Germinal center (tissue), 1 donor: ENCODE data around the gene HOXB5.

ENCODE experiments used
- DNase-seq: peaks from one replicate; pipeline ENCODE4 v3.0.0; 2012; ENCODE audit warnings: mixed read lengths, low spot score

The HOXB5 gene

GRCh38 chr17:48546924-48547807 lies 46.4 kb downstream of the HOXB5 start:
- no peak for DNase-seq

DNA sequence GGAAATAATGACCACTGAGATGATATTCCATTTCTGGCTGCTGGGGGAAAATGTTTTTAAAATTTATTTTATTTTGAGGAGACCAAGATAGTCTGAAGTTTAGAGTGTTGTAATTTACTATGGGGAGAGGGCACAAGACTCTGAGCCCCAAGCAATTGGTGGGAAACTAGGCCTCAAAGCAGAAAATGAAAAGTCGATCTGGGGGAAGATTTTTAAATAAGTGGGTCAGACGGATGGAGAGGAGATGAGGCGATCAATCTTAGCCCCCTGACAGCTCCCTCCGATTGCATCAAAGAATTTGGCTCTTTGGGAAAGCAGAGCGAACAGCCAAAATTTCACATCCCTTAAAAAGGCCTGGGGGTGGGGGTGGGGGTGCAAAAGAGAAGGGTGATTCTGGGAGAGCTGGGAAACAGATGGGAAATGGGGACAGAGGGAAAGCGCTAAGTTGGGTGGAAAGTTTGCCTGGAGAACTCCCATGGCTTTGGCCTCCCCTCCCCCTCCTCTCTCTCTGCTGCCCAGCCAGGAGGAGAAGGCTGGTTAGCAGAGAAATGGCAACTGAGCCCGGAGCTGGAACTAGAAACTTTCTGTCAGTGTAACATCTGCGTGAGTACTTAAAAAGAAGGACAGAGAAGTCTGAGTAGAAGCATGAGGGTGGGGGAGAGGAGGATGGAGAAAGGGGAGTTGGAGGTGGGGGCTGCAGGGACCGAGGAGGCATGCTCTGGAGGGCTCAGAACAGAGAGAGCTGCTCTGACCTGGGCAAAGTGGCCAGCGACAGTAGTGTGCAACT lies 47.2 kb downstream of the HOXB5 start:
- no peak for DNase-seq

DNA sequence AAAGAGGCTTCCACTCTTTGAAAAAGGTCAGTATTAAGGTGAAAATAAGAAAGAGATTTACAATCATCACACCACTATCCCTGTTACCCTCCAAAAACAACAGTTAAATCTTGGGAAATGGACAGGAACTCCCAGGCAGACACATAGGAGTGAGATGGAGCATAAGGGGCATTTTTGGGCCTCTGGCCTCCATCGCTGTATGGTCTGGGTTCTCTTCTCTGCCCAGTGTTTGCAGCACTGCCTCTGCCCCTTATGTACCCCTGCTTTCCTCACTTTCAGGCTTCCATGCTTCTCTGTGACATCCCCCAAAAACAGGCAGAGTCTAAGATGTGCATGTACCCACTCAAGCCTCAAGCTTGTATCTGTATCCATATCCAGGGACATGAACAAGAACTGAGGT lies 48.0 kb downstream of the HOXB5 start:
- no peak for DNase-seq

DNA sequence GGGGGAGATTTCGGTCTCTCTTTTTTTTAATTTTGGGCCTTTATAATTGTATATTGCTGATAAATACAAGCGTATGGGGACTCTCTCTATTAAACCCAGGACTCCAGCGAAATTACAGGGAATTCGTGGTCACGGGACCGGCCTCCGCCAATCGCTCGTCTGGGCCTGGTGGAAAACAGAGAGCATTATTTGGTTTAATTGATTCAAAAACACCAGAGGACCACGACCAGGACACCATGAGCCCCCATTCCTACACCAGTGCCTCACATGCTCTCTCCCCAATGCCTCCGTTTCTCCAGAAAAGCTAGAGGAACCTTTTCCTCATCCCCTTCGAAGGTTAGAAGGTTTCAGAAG lies 48.6 kb downstream of the HOXB5 start, which contains the start of gene HOXB2:
TSS of gene HOXB2 (minus strand) at position 88 of the 354 bp plus-strand sequence. CDS start 198 bp downstream, outside the sequence.
- DNase-seq = no peak

DNA sequence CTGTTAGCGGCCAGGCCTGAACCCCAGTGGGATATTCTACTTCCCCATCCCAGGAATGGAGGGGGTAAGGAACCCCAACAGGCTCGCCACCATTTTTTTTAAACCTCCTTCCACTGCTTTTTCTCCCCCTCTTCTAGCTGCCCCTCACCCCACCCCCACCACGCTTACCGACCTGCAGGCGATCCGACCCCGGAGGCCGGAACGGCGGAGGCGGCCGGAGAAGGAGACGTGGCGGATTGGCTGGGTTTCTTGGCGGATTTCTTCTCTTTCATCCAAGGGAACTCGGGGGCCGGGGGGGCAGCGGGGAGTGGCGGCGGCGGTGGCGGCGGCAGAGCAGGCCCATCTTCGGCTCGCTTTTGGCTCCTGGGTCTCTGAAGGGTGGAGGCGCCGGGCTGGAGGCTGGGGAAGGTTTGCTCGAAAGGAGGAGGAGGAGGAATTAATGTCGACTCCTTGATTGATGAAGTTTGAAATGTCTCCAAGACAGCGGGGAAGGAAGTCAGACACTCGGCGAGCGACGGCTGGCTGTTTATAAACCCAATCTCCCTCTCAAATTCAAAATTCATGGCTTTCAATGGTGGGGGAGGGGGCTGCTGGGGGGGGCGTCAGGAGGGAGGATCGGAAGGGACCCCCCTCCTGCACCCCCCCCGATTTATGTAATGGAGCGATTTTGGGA lies 49.1 kb downstream of the HOXB5 start:
- no peak for DNase-seq

GRCh38 chr17:48543854-48544348 lies 49.7 kb downstream of the HOXB5 start:
- DNase-seq = no peak

DNA sequence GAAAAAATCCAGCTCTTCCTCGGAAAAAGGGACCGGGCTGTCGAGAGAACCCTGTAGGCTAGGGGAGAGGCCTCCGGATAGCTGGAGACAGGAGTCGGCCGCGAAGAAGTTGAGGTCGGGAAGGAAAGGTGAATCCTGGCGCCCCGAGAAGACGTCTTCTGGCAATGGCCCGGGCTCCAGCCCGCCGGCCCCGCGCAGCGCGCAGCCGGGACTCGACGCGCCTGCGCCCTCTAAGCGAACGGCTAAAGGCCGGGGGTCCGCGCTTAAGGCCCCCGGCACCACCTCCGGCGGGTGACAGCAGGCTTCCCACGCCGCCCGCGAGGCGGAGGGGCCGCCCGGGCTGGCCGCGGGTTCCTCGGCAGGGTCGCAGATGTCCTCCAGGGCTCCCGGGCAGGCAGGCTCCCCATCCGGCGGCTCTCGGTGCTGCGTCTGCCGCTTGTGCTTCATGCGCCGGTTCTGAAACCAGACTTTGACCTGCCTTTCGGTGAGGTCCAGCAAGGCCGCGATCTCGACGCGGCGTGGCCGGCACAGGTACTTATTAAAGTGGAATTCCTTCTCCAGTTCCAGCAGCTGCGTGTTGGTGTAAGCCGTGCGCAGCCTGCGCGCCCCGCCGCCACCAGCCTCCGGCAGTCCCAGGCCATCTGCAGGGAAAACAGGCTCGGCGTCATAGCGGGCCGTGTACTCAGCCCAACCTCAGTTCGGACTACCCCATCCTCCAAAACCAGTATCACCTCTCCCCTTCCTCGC lies 50.3 kb downstream of the HOXB5 start:
- DNase-seq = peak; percentile 63

DNA sequence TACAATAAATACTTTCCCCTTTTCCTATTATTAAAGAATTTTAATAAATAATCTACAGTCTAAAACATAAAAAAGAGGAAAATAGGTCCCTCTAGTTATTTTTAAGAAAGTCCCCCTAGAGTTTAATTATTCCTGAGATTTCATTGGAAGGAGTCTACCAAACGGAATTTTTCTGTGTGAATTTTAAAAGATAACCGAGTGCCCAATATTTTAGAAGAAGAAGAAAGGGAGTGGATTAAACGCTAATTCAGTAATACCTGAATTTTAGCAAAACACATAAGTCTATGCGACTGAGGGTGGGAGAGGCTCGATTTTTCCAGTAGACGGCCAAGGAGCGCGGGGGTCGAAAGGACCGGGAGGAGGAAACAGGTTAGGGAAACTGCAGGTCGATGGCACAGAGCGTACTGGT lies 50.9 kb downstream of the HOXB5 start:
- no peak for DNase-seq

DNA sequence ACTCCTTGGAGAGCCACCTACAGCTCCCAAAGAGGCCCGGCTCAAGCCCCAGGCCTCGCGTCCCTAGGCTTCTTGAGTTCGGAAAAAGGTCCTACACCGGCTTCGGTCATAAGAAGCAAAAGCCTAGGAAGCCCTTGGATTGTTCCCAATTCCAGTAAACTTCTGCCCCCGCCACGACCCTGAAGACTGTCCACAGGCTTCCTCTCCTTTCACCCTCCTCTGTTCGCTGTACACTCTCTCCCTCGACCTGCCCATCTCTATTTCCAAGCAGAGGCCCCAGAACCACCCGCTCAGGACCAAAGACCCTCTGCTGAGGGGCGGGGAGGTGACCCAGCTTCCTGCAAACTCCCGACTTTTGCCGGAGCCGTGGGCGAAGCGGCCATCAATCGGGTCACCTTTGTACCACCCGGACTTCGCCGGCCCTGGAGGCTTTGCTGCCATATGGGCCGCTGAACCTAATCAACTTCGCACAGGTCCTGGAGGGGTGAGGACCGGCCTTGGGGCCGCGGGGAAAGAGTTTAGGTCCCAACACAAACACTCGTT lies 51.4 kb downstream of the HOXB5 start:
- no peak for DNase-seq

DNA sequence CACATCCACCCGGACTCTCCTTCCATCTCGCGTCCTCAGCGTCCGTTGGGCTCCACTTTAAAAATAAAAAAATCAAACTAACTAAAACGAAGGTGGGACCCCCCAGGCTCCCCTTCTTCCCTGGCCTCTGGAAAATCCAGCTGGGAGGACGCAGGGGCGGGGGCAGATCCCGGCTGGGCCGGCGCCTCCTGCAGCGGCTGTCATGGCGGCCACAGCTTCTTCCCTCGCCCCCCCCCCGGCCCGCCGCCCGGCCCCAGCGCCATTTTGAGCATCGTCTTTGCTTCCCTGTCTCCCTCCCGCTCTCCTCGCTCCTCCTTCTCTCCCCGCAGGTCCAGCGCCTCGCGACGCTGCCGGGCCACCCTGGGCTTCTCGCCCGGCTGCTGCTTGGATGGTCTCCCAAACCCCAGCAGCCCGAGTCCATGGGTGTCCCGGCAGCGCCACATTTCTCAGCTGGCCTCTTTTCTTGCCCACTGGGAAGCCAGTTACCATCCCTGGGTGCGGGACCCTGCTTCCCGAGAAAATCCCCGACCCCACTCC lies 51.9 kb downstream of the HOXB5 start:
- peak; percentile 47 for DNase-seq
